Panc1 (cell line): ENCODE results near the gene ST6GAL2. TPM values are rescaled to one million over a fixed set of nuclear protein-coding genes. Genes with fewer than 3 reads are reported as not detected.

Source experiments
- ATAC-seq: fragments of 200-7000 bp; cut with Tn5 transposase; 2 replicates; pipeline ENCODE4 v1.9.1; 2020; ENCODE audit warnings: mild to moderate bottlenecking, moderate library complexity
- BruUV-seq: library from RNA; stranded (reverse); fragments of 400-500 nt; replicated peaks from 2 replicates; lab custom pipeline; 2021; lab: Mats Ljungman, UMichigan
- CTCF ChIA-PET: fragments of 300-600 bp; sonication (Branson Sonifier 250); formaldehyde crosslinking; loops from one replicate; lab custom pipeline; 2022; ENCODE audit warnings: antibody characterized with exemption; lab: Charles Lee
- POLR2A ChIA-PET: fragments of 300-600 bp; sonication (Branson Sonifier 250); formaldehyde crosslinking; loops from one replicate; lab custom pipeline; 2022; ENCODE audit warnings: antibody characterized with exemption; lab: Charles Lee
- DNase-seq: peaks from one replicate; pipeline ENCODE4 v3.0.0-alpha.2; 2010; ENCODE audit warnings: low read depth, low spot score
- H3K27ac ChIP-seq: 2 replicates; pipeline ENCODE4 v1.5.1; 2011; ENCODE audit warnings: mild to moderate bottlenecking, low read length, inconsistent platforms
- H3K27me3 ChIP-seq: fragments of 200-500 bp; sonication (Bioruptor generic); 2 replicates; pipeline ENCODE4 v1.6.0; 2014; ENCODE audit warnings: low read length, inconsistent platforms; ENCODE audit not compliant: control insufficient read depth, insufficient read depth
- H3K36me3 ChIP-seq: fragments of 200-500 bp; sonication (Bioruptor generic); 2 replicates; pipeline ENCODE4 v1.5.1; 2014; ENCODE audit warnings: inconsistent platforms, mild to moderate bottlenecking, low read length, moderate library complexity; ENCODE audit not compliant: control insufficient read depth, insufficient read depth
- H3K4me1 ChIP-seq: 2 replicates; pipeline ENCODE4 v1.5.1; 2011; ENCODE audit warnings: inconsistent platforms, mild to moderate bottlenecking, low read length, moderate library complexity; ENCODE audit not compliant: control insufficient read depth, insufficient read depth
- H3K4me3 ChIP-seq, 2 experiments: 2 replicates each; pipeline ENCODE4 v1.5.1; 2011 to 2012; ENCODE audit warnings: low read depth in 2 of 2, low read length in 2 of 2, mild to moderate bottlenecking in 2 of 2, inconsistent platforms in 1 of 2, moderate library complexity in 1 of 2
- H3K9me3 ChIP-seq: fragments of 200-500 bp; sonication (Bioruptor generic); 2 replicates; pipeline ENCODE4 v1.5.1; 2014; ENCODE audit warnings: low read depth, mild to moderate bottlenecking, inconsistent platforms, low read length, moderate library complexity; ENCODE audit not compliant: control insufficient read depth, insufficient read depth
- CTCF ChIP-seq: fragments of 450-650 bp; IDR thresholded peaks from 2 replicates; pipeline ENCODE4 v1.5.1; 2017; ENCODE audit warnings: mild to moderate bottlenecking
- POLR2AphosphoS5 ChIP-seq: IDR thresholded peaks from 2 replicates; pipeline ENCODE4 v1.6.1; 2012; ENCODE audit warnings: mild to moderate bottlenecking, low read depth, low read length, moderate library complexity
- REST ChIP-seq, 2 experiments: IDR thresholded peaks; 2 replicates each; pipeline ENCODE4 v1.6.1; 2011 to 2012; ENCODE audit warnings: low read depth in 2 of 2, control low read depth in 1 of 2, low read length in 1 of 2, mild to moderate bottlenecking in 1 of 2, moderate library complexity in 1 of 2; ENCODE audit not compliant: insufficient read depth in 1 of 2
- SIN3A ChIP-seq: IDR thresholded peaks from 2 replicates; pipeline ENCODE4 v1.6.1; 2012; ENCODE audit warnings: low read depth, mild to moderate bottlenecking, low read length, moderate library complexity, borderline replicate concordance; ENCODE audit not compliant: insufficient read depth
- TCF7L2 ChIP-seq: IDR thresholded peaks from 2 replicates; pipeline ENCODE4 v1.6.1; 2011; ENCODE audit warnings: mild to moderate bottlenecking, low read depth, low read length, inconsistent platforms
- in situ Hi-C: cut with HindIII; loops from 2 replicates; pipeline ENCODE4 v1.10.0; 2016; ENCODE audit warnings: low sequenced_read_pairs, low pct_unique_long_range_greater_than_20kb
- intact Hi-C: fragments of 100-400 bp; cut with micrococcal nuclease; formaldehyde crosslinking; loops from one replicate; pipeline ENCODE4 v1.10.0; 2022; ENCODE audit not compliant: unreplicated experiment
- total RNA-seq: library from RNA; stranded (reverse); gene quantifications from one replicate; pipeline ENCODE4 v1.2.1, GENCODE V29; 2021; ENCODE audit not compliant: unreplicated experiment

The ST6GAL2 gene
- total RNA-seq, 1 experiment from 2014 or later = not detected

DNA sequence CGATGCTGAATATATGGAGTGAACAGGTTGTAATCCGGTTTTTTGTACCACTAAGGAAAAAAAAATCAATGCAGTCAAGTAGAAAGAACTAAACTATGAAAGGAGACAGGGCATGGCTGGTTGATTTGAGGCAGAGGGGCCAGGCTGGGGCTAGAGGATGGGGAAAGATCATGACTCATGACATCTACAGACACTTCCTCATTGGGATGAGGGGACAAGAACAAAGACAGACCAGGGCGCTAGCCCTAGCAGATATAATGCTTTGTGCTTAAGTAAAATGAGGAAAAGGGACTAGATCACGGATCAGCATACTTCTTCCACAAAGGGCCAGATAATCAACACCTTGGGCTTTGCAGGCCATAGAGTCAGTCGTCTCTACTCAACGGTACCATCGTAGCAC lies 55.8 kb downstream of the ST6GAL2 start:
- intact Hi-C loops = no loop called here

DNA sequence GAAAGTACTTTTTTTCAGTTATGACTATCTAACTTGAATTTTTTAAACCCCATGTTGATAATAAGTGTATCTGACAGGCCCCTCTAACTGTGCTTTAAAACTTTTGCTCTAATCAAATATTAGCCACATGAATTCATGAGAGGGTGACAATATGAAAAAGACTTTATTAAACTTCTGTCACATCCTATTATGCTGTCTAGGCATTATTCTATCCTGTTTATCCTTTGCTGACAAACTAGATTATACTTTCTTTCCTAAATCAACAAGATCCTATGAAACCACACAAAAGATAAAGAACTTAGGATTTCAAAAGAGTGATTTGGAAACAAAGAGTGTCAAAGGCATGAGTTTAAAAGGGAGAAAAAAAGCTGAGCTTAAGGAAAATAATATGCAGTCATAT lies 57.8 kb downstream of the ST6GAL2 start:
- ATAC-seq (no peak), DNase-seq (no peak)
- Histone ChIP-seq H3K27ac (no peak overlapping the region), H3K27me3 (no peaks in the 10 kb centered on the region), H3K9me3 (no peaks in the 10 kb centered on the region), H3K36me3 (no peaks in the 10 kb centered on the region), H3K4me1 (no peaks in the 10 kb centered on the region), H3K4me3 (no peak overlapping the region)
- ChIA-PET POLR2A (no interaction called here), CTCF (no interaction called here)
- TF ChIP-seq SIN3A (no peak), TCF7L2 (no peak)
- intact Hi-C loops (no loop called here), in situ Hi-C loops (no loop called here)
- BruUV-seq = no TSS peak

More for the DNA sequence above, 55.8 kb downstream of the ST6GAL2 start:
- CTCF ChIA-PET = no interaction called here
- H3K27me3 ChIP-seq = no peaks in the 10 kb centered on the region; the same call in 1 of the 2 replicates
- in situ Hi-C loops = no loop called here
- no TSS peak for BruUV-seq
- H3K36me3 ChIP-seq = no peaks in the 10 kb centered on the region
- no peaks in the 10 kb centered on the region for H3K9me3 ChIP-seq
- ATAC-seq (no peak), DNase-seq (no peak)
- TF ChIP-seq TCF7L2 = no peak
- TF ChIP-seq SIN3A = no peak
- TF ChIP-seq CTCF = no peak
- TF ChIP-seq REST (IDR thresholded peaks at IDR 0.05; ENCODE audit: insufficient read depth in 1 of 2, low read depth in 2 of 2, low read length in 1 of 2) = no peak
- TF ChIP-seq POLR2AphosphoS5 = no peak
- no peaks in the 10 kb centered on the region for H3K4me1 ChIP-seq
- no peak overlapping the region for H3K4me3 ChIP-seq
- no peak overlapping the region for H3K27ac ChIP-seq
- POLR2A ChIA-PET = no interaction called here

- TF ChIP-seq SIN3A = no peak
- TF ChIP-seq POLR2AphosphoS5 = no peak
- TF ChIP-seq REST (IDR thresholded peaks at IDR 0.05; ENCODE audit: insufficient read depth in 1 of 2, low read depth in 2 of 2, low read length in 1 of 2) = no peak
- H3K4me1 ChIP-seq = no peaks in the 10 kb centered on the region
- H3K9me3 ChIP-seq = no peaks in the 10 kb centered on the region
- H3K27ac ChIP-seq = no peak overlapping the region
- CTCF ChIA-PET = no interaction called here
- no peaks in the 10 kb centered on the region for H3K27me3 ChIP-seq
- POLR2A ChIA-PET = no interaction called here
- DNase-seq (no peak), ATAC-seq (no peak)
- no TSS peak for BruUV-seq
- in situ Hi-C loops (no loop called here), intact Hi-C loops (no loop called here)
- H3K4me3 ChIP-seq = no peak overlapping the region
- H3K36me3 ChIP-seq = no peaks in the 10 kb centered on the region
Measured at GRCh38 chr2:106827158-106827557, 58.8 kb downstream of the ST6GAL2 start.
